NCI-H187 (cell line): ENCODE data around the gene CYB5B.

Source experiments
- DNase-seq, 2 experiments: peaks; one replicate each; lab custom pipeline; 2025; lab: John Stamatoyannopoulos, UW

Gene CYB5B

DNA sequence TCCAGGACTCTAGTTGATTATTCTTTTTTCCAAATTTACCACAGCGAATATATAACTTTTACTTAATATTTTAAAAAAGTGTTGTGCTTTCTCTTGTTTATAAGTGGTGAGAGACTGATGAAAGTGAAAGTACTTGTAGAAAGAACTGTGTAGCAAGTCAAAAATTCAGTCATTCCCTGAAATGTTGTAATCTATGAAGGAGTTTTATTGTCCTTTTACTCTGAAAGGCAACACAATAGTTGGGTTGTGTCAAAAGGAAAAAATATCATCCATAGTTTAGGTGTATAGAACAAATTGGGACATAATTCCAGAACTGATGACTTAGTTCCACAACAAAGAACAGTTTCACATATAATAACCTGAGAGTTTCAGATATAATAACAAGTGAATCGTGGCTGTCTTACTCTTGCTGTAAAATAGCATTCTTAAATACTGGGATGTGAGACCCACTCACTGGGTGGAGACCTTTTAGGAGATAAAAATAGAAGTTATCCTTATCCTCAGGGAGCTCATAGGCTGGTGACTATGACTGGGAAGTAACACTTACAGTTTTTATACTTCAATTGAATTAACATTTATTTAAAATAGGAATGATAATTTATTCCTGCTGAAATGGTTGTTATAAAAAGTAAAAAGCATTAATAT lies 20.6 kb downstream of the CYB5B start:
- no peak for DNase-seq

DNA sequence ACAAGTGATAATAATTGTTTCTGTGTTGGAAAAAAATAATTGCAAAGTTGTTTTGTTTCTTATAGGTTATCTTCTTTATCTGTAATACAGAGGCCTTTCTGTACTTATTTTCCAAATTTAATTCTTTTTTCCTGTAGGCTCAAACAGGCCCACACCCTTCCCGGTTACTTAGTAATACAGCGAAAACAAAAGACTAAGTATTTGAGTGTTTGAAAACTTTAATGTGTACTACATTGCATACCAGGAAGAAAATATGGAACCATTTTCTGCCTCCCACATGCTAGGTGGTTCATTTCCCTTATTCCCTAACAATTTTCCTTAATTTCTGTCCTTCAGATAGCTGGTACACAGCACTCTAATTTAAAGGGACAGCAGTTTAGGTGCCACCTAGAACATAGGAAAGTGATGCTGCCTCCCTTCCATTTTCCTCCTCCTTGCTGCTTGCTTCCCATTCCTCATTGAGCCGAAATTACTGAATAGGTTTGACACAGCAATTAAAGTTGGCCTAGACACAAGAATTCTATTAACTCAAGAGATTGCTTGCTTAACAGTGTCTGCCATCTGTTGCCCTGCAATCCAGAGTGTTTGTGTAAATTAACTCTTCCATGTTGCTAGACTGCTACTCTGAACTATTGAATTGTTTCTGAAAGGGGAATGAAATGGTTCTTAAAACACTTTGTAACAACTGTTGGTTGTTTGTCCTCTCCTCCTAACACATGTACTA lies 24.2 kb downstream of the CYB5B start:
- DNase-seq: no peak

- no peak for DNase-seq
These were observed 26.7 kb downstream of the CYB5B start for GRCh38 chr16:69451166-69451565.

- no peak for DNase-seq
These were observed 29.5 kb downstream of the CYB5B start for GRCh38 chr16:69453936-69454335.

GRCh38 chr16:69463876-69464275 lies 39.5 kb downstream of the CYB5B start:
- DNase-seq: no peak

DNA sequence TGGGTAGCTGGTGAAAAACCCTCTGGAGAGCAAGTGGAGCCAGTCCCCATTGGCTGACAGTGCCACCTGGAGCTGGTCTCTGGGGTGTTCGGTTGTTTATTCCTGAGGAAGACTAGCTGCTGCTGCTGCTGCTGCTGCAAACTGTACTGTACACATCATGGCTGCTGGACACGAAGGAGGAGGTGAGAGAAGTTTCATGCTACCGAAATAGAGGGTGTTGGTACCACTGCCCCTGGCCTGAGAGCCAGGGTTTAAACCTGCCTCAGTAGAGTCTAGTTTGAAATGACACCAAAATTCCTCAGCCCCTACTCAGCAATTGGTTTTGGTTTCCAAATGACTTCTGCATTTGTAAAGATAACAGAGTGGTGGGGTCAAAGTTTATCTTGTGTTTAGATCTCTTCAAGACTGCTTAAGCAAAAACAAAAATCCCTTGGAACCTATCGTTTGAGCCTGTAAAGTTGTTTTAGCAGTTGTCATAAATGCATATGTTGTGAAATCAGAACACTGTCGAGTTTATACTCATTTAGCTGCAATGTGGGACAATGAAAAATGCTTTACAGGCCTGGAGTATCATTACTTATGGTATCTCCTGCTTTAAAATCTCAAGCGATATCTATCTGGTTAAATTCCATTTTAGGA lies 40.8 kb downstream of the CYB5B start:
- DNase-seq: no peak

DNA sequence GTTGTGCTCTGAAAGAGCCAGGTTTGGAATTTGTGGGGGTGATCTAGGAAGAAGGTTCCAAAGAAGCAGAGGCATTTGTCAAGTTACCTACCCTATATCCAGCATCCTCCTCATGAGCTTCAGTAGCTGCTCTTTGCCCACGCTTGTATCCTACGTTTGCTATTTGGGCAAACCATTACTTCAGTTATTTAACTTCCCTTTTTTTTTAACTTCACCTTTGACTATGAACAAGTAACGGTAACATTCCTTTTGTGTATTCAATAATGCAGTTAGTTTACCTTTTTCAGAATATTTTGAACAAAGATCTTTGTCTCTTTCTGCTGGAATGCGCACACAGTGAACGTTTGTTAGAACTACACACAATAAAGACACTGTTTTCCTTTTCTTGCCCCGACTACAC lies 41.5 kb downstream of the CYB5B start:
- no peak for DNase-seq

GRCh38 chr16:69466547-69466946 lies 42.1 kb downstream of the CYB5B start:
- no peak for DNase-seq

- DNase-seq: no peak
These were observed 42.7 kb downstream of the CYB5B start for GRCh38 chr16:69467080-69467479.

DNA sequence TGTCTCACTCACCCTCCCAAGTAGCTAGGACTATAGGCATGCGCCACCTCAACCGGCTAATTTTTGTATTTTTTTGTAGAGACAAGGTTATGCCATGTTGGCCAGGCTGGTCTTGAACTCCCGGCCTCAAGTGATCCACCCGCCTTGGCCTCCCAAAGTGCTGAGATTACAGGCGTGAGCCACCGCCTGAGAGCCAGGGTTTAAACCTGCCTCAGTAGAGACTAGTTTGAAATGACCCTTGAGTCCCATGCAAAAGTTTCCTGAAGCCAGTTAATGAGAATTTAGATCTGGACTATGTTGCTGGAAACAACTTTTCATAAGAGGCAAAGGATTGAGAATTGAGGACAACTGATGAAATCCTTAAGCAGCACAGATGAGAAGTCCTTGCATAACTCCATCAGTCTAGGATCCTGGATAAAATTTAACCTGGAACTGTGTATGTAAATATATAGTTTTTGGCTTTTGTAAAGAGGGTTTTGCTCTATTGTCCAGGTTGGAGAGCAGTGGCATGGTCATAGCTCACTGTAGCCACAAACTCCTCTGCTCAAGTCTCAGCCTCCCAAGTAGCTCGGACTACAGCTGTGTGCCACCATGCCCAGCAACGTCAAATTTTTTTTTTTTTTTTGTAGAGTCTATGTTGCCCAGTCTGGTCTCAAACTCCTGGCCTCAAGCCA lies 43.2 kb downstream of the CYB5B start:
- DNase-seq: no peak

DNA sequence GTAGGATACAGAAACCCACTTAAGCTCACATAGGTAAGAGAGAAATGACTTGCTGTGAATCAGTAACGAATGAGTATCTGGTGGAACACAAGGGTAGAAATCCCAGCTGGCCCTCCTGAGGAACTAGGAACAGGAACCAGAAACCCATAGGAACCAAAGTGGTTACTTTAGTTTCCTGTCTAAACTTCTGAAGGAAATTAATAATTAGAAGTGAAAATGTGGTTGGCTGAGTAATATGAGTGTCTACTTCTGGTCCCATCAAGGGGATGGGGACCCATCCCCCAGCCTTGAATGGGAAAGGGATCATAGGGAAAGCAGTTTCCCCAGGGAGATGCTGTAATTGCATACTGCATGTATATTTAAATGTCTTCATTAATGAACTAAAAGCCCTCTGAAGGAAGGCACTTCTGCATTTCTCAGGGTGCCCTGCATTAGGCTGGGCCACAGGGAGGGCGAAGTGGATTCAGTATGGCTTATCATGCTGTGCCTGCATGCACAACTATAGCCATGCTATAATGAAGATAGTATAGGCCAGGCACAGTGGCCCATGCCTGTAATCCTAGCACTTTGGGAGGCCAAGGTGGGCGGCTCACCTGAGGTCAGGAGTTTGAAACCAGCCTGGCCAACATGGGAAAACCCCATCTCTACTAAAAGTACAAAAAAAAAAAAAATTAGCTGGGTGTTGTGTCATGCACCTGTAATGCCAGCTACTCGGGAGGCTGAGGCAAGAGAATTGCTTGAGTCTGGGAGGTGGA lies 45.6 kb downstream of the CYB5B start:
- DNase-seq: no peak

DNA sequence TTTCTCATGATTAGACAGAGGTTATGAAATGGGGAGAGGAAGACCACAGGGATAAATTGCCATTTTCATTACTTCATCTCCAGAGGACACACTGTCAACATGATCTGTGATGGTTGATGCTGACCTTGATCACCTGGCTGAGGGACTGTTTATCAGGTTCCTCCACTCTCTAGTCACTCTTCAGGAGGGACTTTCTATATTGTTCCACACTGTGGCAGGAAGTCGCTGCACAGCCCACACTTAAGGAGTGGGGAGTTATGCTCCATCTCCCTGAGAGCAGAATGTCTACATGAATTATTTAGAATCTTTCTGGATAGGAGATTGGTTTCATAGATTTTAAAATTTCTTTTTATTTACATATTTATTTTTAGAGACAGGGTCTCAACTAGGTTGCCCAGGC lies 46.7 kb downstream of the CYB5B start:
- DNase-seq: no peak

DNA sequence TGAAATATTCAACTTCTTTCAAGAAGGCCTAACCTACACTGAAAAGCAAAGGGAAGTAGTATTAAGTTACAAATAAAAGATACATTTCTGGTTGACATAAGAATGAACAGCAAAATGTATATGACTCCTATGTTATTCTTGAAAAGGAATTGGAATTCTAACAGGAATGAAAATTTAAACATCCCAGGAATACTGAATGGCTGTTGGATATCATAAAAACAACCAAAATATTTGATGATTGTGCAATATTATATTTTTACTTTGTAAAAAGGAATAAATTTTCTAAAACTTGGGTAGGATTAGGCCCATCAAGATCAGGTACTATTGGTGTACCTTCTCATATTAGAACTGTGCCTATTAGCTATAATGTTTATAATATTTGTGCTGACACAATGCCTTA lies 50.0 kb downstream of the CYB5B start:
- no peak for DNase-seq

DNA sequence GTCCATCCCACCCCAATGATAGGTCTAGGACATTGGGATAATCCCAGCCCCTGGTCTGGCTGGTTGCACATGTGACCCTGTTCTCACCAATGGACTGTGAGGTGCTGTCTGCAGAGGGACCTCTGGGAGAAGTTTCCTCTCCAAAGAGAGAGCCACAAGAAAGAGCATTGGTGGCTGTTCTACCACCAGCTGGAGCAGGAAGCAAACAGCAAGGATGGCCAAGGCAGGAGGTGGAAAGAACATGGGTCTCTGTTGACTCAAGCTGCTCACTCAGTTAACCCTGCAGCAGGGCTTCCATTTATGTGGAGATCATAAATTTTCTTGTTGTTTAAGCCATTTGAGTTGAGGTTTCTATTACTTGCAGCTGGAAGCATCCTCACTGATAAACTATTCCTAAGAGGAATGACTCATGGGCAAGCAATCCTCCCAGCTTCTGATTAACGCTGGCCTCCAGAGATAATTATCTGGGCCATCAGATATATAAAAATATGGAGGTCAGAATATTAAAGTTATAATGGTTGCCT lies 52.6 kb downstream of the CYB5B start:
- DNase-seq: no peak

- DNase-seq: no peak
These were observed 53.1 kb downstream of the CYB5B start for GRCh38 chr16:69477546-69477945.

GRCh38 chr16:69478685-69479084 lies 54.3 kb downstream of the CYB5B start:
- DNase-seq: no peak

GRCh38 chr16:69479775-69480174 lies 55.4 kb downstream of the CYB5B start:
- DNase-seq: no peak

DNA sequence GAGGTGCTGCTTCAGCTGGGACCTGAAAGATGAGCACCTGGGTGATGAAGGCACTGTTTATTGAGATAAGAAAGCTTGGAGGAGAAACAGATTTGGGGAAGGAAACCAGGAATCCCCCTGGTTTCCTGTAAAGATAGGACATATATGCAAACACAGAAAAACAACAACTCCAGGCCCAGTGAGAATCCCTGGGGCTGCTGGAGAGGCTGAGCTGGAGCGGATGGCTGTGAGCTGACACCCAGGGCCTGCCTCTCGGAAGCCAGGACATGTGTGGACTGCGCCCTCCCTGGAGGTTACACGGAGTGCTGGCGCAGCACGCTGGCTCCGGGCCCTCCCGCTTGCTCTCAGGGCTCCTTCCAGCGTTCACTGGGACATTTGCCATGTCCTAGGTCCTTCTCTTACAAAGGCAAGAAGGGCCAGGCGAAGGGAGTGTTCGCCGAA lies 57.5 kb downstream of the CYB5B start:
- no peak for DNase-seq

- peak; percentile 59 to 75 for DNase-seq
These were observed 58.1 kb downstream of the CYB5B start for GRCh38 chr16:69482410-69482991.

DNA sequence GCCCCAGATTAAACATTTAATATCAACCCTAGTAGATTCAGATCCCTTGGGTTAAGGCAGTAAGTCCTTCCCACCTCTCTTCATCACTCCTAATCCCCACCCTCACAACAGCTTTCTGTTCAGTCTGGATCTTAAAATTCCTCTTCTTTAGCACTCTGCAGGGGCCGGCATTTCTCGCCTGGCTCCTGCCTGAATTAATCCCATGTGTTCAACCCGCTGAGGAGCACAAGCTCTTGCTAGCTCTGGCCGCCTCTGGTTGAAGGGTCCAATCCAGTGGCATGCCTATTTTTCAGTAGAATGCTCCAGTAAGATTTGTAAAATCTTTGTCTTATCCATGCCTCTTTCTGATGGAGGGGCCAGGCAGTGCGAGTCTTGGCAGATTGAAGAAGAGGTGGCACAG lies 59.2 kb downstream of the CYB5B start:
- DNase-seq: no peak

DNA sequence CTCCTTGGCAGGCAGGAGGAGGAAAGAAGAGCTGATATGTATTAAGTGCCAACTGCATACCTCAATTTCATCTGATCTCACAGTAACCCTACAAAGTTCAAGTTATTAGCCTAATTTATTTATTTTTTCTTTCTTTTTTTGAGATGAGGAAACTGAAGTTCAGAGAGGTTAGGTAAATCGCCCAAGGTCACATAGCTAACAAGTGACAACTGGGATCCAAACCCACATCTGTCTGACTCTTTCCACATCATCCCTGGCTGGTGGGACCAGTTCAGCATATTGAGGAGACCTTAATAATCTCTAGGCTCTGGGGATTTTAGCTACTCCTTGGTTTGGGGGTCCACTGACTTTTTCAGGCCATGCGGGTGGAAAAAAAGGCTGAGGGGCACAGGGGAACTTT lies 60.9 kb downstream of the CYB5B start:
- DNase-seq: no peak
